GM23248 (cell line): Measurements from ENCODE around the gene RNF213.

ENCODE experiments used
- EZH2 ChIP-seq: fragments of 200-600 bp; sonication (generic); IDR thresholded peaks from 2 replicates; pipeline ENCODE4 v1.6.1; 2018; ENCODE audit warnings: antibody characterized with exemption, mild to moderate bottlenecking; ENCODE audit not compliant: insufficient read depth, poor library complexity, severe bottlenecking
- EZH2phosphoT487 ChIP-seq: fragments of 200-600 bp; sonication (generic); IDR thresholded peaks from 2 replicates; pipeline ENCODE4 v1.6.1; 2018; ENCODE audit warnings: antibody characterized with exemption, moderate library complexity, mild to moderate bottlenecking, low read depth; ENCODE audit not compliant: insufficient read depth

DNA sequence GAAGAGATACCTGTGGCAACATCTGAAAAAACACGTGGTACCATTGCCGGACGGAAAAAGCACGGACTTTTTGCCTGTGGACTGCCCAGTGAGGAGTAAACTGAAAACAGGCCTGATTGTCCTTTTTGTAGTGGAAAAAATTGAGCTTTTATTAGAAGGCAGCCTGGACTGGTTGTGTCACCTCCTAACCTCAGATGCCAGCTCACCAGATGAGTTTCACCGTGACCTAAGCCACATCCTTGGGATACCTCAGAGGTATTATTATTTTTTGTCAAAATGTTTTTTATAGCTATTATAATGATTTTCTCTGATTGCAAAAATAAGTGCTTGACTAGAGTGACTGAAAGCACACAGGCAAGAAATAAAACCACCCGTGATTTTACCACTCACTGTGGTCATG, 34.9 kb downstream of the RNF213 start:
- TF ChIP-seq EZH2phosphoT487 = no peak
- TF ChIP-seq EZH2 = no peak
